ENCODE results near the gene CCDC71L. TPM values are rescaled to one million over a fixed set of nuclear protein-coding genes. Genes with fewer than 3 reads are reported as not detected.

CCDC71L gene
- total RNA-seq, 1 experiment from 2014 or later = 4.2 TPM

DNA sequence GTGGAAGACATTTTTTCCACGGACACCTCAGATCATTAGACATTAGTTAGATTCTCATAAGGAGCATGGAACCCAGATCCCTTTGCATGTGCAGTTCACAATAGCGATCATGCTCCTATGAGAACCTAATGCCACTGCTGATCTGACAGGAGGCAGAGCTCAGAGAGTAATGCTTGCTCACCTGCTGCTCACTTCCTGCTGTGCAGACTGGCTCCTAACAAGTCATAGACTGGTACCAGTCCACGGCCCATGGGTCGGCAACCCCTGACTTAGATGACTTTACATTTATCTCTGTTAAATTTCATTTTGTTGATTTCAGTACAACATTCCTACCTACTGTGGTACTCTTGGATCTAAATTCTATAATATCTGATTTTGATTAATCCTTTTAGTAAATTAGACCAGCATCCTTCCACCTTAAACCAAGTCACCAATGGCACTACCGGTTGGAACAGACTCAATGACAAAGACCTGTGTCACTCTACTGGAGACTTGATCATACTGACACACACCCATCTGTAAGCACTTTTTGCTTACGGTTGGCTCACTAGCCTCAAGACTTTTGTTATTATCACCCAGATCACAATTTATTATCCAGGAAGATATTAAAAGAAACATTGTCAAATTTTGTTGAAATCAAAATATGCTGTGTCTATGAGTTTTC is 8.0 kb upstream of the CCDC71L start:
- DNase-seq = no peak
- no peaks in the 10 kb centered on the region for H3K9me3 ChIP-seq
- no peaks in the 10 kb centered on the region for H3K4me1 Mint-ChIP-seq (ENCODE audit: low read depth, unreplicated experiment)
- no peaks in the 10 kb centered on the region for H3K9me3 Mint-ChIP-seq (ENCODE audit: unreplicated experiment)
- no peaks in the 10 kb centered on the region for H3K36me3 ChIP-seq (ENCODE audit: control insufficient read depth, insufficient read depth, low read length)
- no TSS peak for BruUV-seq (replicated peaks)
- intact Hi-C loops (cut with micrococcal nuclease; ENCODE audit: unreplicated experiment) = no loop called here
- H3K4me1 ChIP-seq = no peaks in the 10 kb centered on the region
- no peaks in the 10 kb centered on the region for H3K27me3 Mint-ChIP-seq (ENCODE audit: insufficient read depth, unreplicated experiment)
- TF ChIP-seq, protein P1, sequence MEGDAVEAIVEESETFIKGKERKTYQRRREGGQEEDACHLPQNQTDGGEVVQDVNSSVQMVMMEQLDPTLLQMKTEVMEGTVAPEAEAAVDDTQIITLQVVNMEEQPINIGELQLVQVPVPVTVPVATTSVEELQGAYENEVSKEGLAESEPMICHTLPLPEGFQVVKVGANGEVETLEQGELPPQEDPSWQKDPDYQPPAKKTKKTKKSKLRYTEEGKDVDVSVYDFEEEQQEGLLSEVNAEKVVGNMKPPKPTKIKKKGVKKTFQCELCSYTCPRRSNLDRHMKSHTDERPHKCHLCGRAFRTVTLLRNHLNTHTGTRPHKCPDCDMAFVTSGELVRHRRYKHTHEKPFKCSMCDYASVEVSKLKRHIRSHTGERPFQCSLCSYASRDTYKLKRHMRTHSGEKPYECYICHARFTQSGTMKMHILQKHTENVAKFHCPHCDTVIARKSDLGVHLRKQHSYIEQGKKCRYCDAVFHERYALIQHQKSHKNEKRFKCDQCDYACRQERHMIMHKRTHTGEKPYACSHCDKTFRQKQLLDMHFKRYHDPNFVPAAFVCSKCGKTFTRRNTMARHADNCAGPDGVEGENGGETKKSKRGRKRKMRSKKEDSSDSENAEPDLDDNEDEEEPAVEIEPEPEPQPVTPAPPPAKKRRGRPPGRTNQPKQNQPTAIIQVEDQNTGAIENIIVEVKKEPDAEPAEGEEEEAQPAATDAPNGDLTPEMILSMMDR (IDR thresholded peaks at IDR 0.05; ENCODE audit: insufficient read depth in 1 of 2, low read depth in 1 of 2, low read length in 1 of 2, severe bottlenecking in 1 of 2, unreplicated experiment in 1 of 2) = no peak
- ChIA-PET POLR2A (no interaction called here), CTCF (no interaction called here)
- no peaks in the 10 kb centered on the region for H3K27me3 ChIP-seq (replicated peaks; ENCODE audit: control insufficient read depth, insufficient read depth, low read length)
- H3K4me3 Mint-ChIP-seq (ENCODE audit: unreplicated experiment) = no peak overlapping the region
- H3K4me3 ChIP-seq (ENCODE audit: low read depth, low read length) = no peak overlapping the region
- H3K27ac Mint-ChIP-seq (ENCODE audit: unreplicated experiment) = no peak overlapping the region
- no peaks in the 10 kb centered on the region for H3K36me3 Mint-ChIP-seq (ENCODE audit: insufficient read depth, unreplicated experiment)

DNA sequence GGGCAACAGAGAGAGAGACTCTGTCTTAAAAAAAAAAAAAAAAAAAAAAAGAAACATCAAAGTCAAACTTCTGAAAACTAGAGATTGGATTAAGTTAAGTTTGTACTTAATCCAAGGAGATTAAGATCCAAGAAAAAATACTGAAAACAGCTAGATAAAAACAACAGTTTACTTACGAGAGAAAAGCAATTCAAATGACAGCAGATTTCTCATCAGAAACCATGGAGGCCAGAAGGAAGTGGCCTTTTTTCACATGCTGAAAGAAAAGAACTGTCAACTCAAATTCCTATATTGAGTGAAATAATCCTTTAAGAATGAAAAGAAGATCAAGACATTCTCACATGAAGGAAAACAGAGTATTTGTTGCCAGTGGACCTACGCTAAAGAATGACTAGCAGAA is 5.4 kb upstream of the CCDC71L start:
- BruUV-seq (replicated peaks) = no TSS peak
- CTCF ChIA-PET = no interaction called here

GRCh38 chr7:106664343-106664742 is 3.4 kb upstream of the CCDC71L start:
- Histone ChIP-seq H3K4me1 (peaks cover 3% of the 10 kb centered on the region), H3K9me3 (no peaks in the 10 kb centered on the region), H3K36me3 (ENCODE audit: control insufficient read depth, insufficient read depth, low read length) (no peaks in the 10 kb centered on the region), H3K27me3 (replicated peaks; ENCODE audit: control insufficient read depth, insufficient read depth, low read length) (no peaks in the 10 kb centered on the region), H3K4me3 (ENCODE audit: low read depth, low read length) (no peak overlapping the region)
- no peak for DNase-seq
- ChIA-PET POLR2A (no interaction called here), CTCF (no interaction called here)
- Mint-ChIP-seq H3K9me3 (ENCODE audit: unreplicated experiment) (no peaks in the 10 kb centered on the region), H3K4me1 (ENCODE audit: low read depth, unreplicated experiment) (no peaks in the 10 kb centered on the region), H3K4me3 (ENCODE audit: unreplicated experiment) (no peak overlapping the region), H3K27ac (ENCODE audit: unreplicated experiment) (no peak overlapping the region), H3K27me3 (ENCODE audit: insufficient read depth, unreplicated experiment) (peaks cover 3% of the 10 kb centered on the region), H3K36me3 (ENCODE audit: insufficient read depth, unreplicated experiment) (no peaks in the 10 kb centered on the region)
- BruUV-seq (replicated peaks) = no TSS peak
- intact Hi-C loops (cut with micrococcal nuclease; ENCODE audit: unreplicated experiment) = no loop called here
- TF ChIP-seq, protein P1 (IDR thresholded peaks at IDR 0.05; ENCODE audit: insufficient read depth in 1 of 2, low read depth in 1 of 2, low read length in 1 of 2, severe bottlenecking in 1 of 2, unreplicated experiment in 1 of 2) = no peak

More for the DNA sequence above, 5.4 kb upstream of the CCDC71L start:
- POLR2A ChIA-PET = no interaction called here
- no peaks in the 10 kb centered on the region for H3K4me1 Mint-ChIP-seq (ENCODE audit: low read depth, unreplicated experiment)
- no peaks in the 10 kb centered on the region for H3K27me3 ChIP-seq (replicated peaks; ENCODE audit: control insufficient read depth, insufficient read depth, low read length)
- no peak overlapping the region for H3K4me3 ChIP-seq (ENCODE audit: low read depth, low read length)
- no peak for DNase-seq
- H3K27me3 Mint-ChIP-seq (ENCODE audit: insufficient read depth, unreplicated experiment) = peaks cover 3% of the 10 kb centered on the region
- no peaks in the 10 kb centered on the region for H3K36me3 Mint-ChIP-seq (ENCODE audit: insufficient read depth, unreplicated experiment)
- intact Hi-C loops (cut with micrococcal nuclease; ENCODE audit: unreplicated experiment) = no loop called here
- no peaks in the 10 kb centered on the region for H3K4me1 ChIP-seq
- no peaks in the 10 kb centered on the region for H3K9me3 ChIP-seq
- no peak overlapping the region for H3K27ac Mint-ChIP-seq (ENCODE audit: unreplicated experiment)
- no peak overlapping the region for H3K4me3 Mint-ChIP-seq (ENCODE audit: unreplicated experiment)
- H3K36me3 ChIP-seq (ENCODE audit: control insufficient read depth, insufficient read depth, low read length) = no peaks in the 10 kb centered on the region
- H3K9me3 Mint-ChIP-seq (ENCODE audit: unreplicated experiment) = no peaks in the 10 kb centered on the region
- TF ChIP-seq, protein P1 (IDR thresholded peaks at IDR 0.05; ENCODE audit: insufficient read depth in 1 of 2, low read depth in 1 of 2, low read length in 1 of 2, severe bottlenecking in 1 of 2, unreplicated experiment in 1 of 2) = no peak
